Fibroblast of gingiva (primary cell): ENCODE results near the gene TBC1D30.
A peak's percentile ranks its signal among the peaks of the same experiment; 100 is the strongest.

Experiments used
- DNase-seq: peaks from one replicate; pipeline ENCODE4 v3.0.0-alpha.2; 2011; ENCODE audit warnings: low read depth

TBC1D30 gene

DNA sequence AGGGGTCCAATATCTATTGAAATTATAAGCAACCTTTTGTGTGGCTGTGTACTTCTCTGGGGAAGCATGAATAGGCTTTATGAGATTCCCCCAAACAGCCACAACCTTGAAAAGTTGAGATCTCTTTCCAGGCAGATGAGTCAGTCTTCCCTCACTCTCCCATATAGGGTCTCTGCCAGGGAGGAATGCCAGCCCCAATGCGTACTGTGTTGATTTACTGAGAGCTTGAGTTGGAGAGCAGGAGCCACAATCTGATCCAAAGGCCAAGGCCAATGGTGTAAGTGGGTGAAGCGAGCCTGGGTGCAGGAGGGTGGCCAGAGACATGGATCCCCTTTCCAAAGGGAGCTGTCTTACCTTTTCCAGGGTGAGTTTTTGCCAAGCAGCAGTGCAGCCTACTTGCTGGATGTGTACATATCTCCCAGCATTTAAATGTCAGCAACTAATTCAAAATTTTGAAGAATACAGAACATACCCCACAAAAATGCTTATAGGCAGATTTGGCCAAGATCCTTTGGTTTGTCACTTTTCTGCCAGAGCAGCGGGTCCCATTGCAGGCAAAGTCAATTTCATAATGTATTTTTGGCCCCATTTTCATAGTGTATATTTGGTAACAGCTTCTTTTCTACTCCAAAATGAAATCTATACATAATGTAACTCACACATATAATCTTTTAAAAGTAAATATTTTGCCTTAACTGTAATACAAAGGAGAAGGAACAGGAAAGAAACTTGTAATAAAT lies 88.2 kb downstream of the TBC1D30 start:
- peak; percentile 14 for DNase-seq

DNA sequence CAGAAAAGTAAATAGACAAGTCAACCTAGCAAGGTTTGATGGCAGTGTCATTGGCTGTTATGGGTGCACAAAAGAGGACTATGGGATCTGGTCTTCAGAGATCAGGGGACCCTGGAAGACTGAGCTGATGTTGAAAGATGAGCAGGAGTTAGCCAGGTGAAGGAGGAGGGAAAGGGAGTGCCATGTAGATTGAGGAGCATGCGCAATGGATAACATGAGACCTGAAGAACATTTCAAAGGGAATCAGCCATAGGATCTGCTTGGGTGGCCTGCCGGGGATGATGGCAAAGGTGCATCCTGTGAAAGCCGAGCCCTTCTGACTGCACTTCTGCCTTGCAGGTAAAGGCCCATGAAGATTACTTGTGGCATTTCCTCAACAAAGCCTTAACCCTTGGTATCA lies 90.8 kb downstream of the TBC1D30 start:
- no peak for DNase-seq

- DNase-seq = no peak
These were observed 92.2 kb downstream of the TBC1D30 start for GRCh38 chr12:64916411-64917261.

- no peak for DNase-seq
These were observed 93.9 kb downstream of the TBC1D30 start for GRCh38 chr12:64918344-64918743.

DNA sequence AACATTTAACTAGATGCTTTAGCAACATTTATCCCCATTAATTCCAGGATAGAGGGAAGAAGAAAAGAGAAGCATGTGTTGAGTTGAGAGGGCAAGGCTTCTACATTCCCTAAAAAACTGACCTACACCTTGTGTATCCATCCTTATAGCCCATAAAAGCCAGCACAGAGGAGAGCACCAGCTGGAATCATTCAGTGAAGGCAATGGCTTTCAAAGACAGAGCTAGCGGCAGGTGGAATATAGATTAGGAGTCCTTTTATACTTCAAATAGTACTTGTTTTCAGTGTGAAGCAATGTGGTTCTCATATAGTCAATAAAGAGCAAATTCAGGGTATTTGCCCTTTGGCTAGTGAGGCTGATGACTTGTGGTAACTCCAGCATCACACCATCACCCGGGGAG lies 94.4 kb downstream of the TBC1D30 start:
- DNase-seq = no peak

DNA sequence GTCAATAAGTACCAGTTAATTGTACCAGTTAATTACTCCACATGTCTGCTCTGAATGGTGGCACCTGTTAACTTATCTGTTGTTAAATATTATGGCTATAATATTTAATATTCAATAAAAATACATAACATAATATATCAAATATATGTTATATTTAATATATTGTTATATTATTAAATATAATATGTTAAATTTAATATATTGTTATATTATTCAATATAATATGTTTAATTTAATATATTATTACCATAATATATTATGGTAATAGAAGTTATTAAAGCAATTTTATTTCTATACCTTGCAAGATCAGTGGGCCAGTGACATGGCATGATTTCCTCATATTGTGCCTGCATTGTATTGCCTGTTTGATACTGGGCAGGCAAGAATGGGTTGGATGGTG lies 98.4 kb downstream of the TBC1D30 start:
- no peak for DNase-seq

GRCh38 chr12:64923536-64923935 lies 99.1 kb downstream of the TBC1D30 start:
- no peak for DNase-seq
